ENCODE measurements around the gene DTX1. TPM values are rescaled to one million over a fixed set of nuclear protein-coding genes. Genes with fewer than 3 reads are reported as not detected.

DTX1 gene
- total RNA-seq, 1 experiment from 2014 or later = 5.5 TPM

DNA sequence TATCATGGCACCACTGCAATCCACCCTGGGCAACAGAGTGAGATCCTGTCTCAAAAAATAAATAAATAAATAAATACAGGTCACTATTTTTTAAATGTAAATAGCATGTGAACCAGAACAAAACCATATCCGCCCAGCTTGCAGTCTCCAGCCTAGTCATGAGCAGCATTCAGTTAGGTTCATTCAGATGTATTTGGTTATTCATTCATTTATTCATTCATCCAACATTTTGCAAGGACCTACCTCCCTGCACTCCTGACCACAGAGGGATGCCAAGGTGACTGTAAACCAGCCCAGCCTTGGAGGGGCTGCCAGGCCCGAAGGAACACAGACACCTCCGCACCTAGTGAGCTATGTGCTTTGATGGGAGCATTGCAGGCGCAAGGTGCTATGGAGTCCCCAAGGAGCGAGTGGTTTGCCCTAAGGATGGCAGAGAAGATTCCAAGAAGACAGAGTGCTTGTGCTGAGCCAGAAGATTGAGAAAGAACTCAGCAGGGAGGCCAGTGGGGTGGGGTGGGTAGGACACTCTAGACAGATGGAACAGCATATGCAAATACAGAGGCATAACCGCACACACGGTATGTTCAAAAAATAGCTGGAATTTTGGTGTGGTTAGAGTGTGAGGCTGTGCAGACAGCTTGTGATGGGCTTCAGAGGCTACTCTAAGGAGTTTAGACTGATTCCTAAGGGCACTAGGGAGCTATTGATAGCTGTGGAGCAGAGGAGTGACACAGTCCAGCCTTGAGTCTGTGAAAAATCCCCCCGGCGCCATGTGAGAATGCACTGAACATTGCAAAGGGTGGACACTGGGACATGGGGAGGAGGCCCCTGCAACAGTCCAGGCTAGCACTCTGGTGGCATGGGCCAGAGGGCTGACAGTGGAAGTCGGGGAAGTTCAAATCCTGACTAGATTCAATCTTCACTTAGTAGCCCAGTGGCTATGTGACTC lies 11.7 kb downstream of the DTX1 start:
- no peaks in the 10 kb centered on the region for H3K9me3 ChIP-seq (ENCODE audit: low read depth, low read length, poor library complexity, severe bottlenecking)
- H3K27me3 ChIP-seq (replicated peaks; ENCODE audit: insufficient read depth, low read depth, low read length, poor library complexity) = no peaks in the 10 kb centered on the region
- no peaks in the 10 kb centered on the region for H3K36me3 ChIP-seq (ENCODE audit: insufficient read depth, low read length, poor library complexity, severe bottlenecking)
- BruUV-seq (replicated peaks) = no TSS peak
- TF ChIP-seq EZH2 (IDR thresholded peaks at IDR 0.05; ENCODE audit: borderline replicate concordance, low read depth, low read length, poor library complexity, severe bottlenecking) = no peak
- TF ChIP-seq, protein P1, sequence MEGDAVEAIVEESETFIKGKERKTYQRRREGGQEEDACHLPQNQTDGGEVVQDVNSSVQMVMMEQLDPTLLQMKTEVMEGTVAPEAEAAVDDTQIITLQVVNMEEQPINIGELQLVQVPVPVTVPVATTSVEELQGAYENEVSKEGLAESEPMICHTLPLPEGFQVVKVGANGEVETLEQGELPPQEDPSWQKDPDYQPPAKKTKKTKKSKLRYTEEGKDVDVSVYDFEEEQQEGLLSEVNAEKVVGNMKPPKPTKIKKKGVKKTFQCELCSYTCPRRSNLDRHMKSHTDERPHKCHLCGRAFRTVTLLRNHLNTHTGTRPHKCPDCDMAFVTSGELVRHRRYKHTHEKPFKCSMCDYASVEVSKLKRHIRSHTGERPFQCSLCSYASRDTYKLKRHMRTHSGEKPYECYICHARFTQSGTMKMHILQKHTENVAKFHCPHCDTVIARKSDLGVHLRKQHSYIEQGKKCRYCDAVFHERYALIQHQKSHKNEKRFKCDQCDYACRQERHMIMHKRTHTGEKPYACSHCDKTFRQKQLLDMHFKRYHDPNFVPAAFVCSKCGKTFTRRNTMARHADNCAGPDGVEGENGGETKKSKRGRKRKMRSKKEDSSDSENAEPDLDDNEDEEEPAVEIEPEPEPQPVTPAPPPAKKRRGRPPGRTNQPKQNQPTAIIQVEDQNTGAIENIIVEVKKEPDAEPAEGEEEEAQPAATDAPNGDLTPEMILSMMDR (conservative IDR thresholded peaks at IDR 0.05; ENCODE audit: low read depth, low read length) = no peak
- no peaks in the 10 kb centered on the region for H3K4me1 ChIP-seq (ENCODE audit: insufficient read depth, low read length, poor library complexity, severe bottlenecking)
- no peak overlapping the region for H3K4me3 ChIP-seq (ENCODE audit: low read depth, low read length, poor library complexity, severe bottlenecking)
- no peak for DNase-seq (ENCODE audit: low spot score)
- POLR2A ChIA-PET (ENCODE audit: low non-redundant PET) = no interaction called here
- CTCF ChIA-PET = no interaction called here
- no peak overlapping the region for H3K27ac ChIP-seq (ENCODE audit: low read depth, low read length, poor library complexity, severe bottlenecking)
- intact Hi-C loops (cut with micrococcal nuclease; ENCODE audit: unreplicated experiment) = no loop called here

DNA sequence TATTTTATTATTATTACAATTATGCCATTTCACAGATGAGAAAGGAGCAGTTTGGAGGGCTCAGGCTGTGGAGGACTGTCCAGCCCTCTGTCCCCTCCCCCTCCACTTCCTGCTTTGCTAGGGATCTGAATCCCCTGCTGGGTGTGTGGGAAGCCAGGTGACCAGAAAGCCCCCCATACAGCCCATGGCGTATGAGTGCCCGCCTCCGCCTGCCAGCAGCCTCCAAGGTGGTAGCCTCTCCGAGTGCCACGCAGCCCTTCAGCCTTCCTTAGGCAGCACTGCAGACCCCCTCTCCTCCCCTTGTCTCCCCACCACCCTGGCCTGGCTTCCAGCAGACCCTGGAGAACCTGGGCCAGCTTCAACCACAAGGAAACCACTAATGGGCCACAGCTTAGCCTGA lies 12.6 kb downstream of the DTX1 start:
- no peaks in the 10 kb centered on the region for H3K36me3 ChIP-seq (ENCODE audit: insufficient read depth, low read length, poor library complexity, severe bottlenecking)
- ChIA-PET POLR2A (ENCODE audit: low non-redundant PET) (no interaction called here), CTCF (no interaction called here)
- no TSS peak for BruUV-seq (replicated peaks)
- H3K9me3 ChIP-seq (ENCODE audit: low read depth, low read length, poor library complexity, severe bottlenecking) = no peaks in the 10 kb centered on the region
- no peaks in the 10 kb centered on the region for H3K27me3 ChIP-seq (replicated peaks; ENCODE audit: insufficient read depth, low read depth, low read length, poor library complexity)
- intact Hi-C loops (cut with micrococcal nuclease; ENCODE audit: unreplicated experiment) = no loop called here
- TF ChIP-seq, protein P1 (conservative IDR thresholded peaks at IDR 0.05; ENCODE audit: low read depth, low read length) = no peak
- TF ChIP-seq EZH2 (IDR thresholded peaks at IDR 0.05; ENCODE audit: borderline replicate concordance, low read depth, low read length, poor library complexity, severe bottlenecking) = no peak
- DNase-seq (ENCODE audit: low spot score) = no peak
- no peak overlapping the region for H3K27ac ChIP-seq (ENCODE audit: low read depth, low read length, poor library complexity, severe bottlenecking)
- no peaks in the 10 kb centered on the region for H3K4me1 ChIP-seq (ENCODE audit: insufficient read depth, low read length, poor library complexity, severe bottlenecking)
- H3K4me3 ChIP-seq (ENCODE audit: low read depth, low read length, poor library complexity, severe bottlenecking) = no peak overlapping the region

DNA sequence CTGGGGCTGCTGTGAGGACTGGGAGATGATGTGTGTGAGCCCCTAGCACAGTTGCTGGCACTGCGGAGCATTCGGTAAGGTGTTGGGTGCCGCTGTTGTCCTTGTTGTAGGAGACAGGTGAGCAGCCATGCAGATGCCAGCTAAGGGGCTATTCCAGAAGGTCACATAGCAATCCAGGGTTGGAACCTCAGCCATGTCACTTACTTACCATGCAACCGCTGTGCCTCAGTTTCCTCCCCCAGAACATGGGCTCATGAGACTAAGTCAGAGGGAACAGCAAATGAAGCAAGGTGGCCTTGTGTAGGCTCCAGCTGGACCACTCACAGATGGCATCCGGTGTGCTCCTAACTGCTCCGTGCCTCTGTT lies 13.2 kb downstream of the DTX1 start:
- intact Hi-C loops (cut with micrococcal nuclease; ENCODE audit: unreplicated experiment) = no loop called here
- no peaks in the 10 kb centered on the region for H3K9me3 ChIP-seq (ENCODE audit: low read depth, low read length, poor library complexity, severe bottlenecking)
- no peak overlapping the region for H3K4me3 ChIP-seq (ENCODE audit: low read depth, low read length, poor library complexity, severe bottlenecking)
- no TSS peak for BruUV-seq (replicated peaks)
- TF ChIP-seq, protein P1 (conservative IDR thresholded peaks at IDR 0.05; ENCODE audit: low read depth, low read length) = no peak
- TF ChIP-seq EZH2 (IDR thresholded peaks at IDR 0.05; ENCODE audit: borderline replicate concordance, low read depth, low read length, poor library complexity, severe bottlenecking) = no peak
- H3K27me3 ChIP-seq (replicated peaks; ENCODE audit: insufficient read depth, low read depth, low read length, poor library complexity) = no peaks in the 10 kb centered on the region
- no peak overlapping the region for H3K27ac ChIP-seq (ENCODE audit: low read depth, low read length, poor library complexity, severe bottlenecking)
- H3K36me3 ChIP-seq (ENCODE audit: insufficient read depth, low read length, poor library complexity, severe bottlenecking) = no peaks in the 10 kb centered on the region
- CTCF ChIA-PET = no interaction called here
- no peak for DNase-seq (ENCODE audit: low spot score)
- H3K4me1 ChIP-seq (ENCODE audit: insufficient read depth, low read length, poor library complexity, severe bottlenecking) = no peaks in the 10 kb centered on the region
- POLR2A ChIA-PET (ENCODE audit: low non-redundant PET) = no interaction called here
